NT2/D1 (cell line): Measurements from ENCODE around the gene CUEDC2.

Experiments
- DNase-seq: peaks from one replicate; pipeline ENCODE4 v3.0.0-alpha.2; 2011; ENCODE audit warnings: low read depth, low spot score
- H3K27me3 ChIP-seq: 2 replicates; pipeline ENCODE4 v1.6.0; 2011; ENCODE audit warnings: mild to moderate bottlenecking; ENCODE audit not compliant: insufficient read length, insufficient read depth
- H3K36me3 ChIP-seq: 2 replicates; pipeline ENCODE4 v1.6.1; 2011; ENCODE audit warnings: mild to moderate bottlenecking, low read length, mixed read lengths; ENCODE audit not compliant: insufficient read depth, insufficient read length
- H3K4me1 ChIP-seq: 2 replicates; pipeline ENCODE4 v1.5.1; 2011; ENCODE audit not compliant: insufficient read depth, insufficient read length
- H3K4me3 ChIP-seq: 2 replicates; pipeline ENCODE4 v1.5.1; 2011; ENCODE audit warnings: low read depth; ENCODE audit not compliant: insufficient read length
- H3K9ac ChIP-seq: 2 replicates; pipeline ENCODE4 v1.6.0; 2011; ENCODE audit warnings: low read depth; ENCODE audit not compliant: insufficient read length
- H3K9me3 ChIP-seq: 2 replicates; pipeline ENCODE4 v1.5.1; 2011; ENCODE audit warnings: mild to moderate bottlenecking, low read length; ENCODE audit not compliant: insufficient read depth
- SUZ12 ChIP-seq: IDR thresholded peaks from 2 replicates; pipeline ENCODE4 v1.6.1; 2011; ENCODE audit not compliant: insufficient read length, insufficient read depth; ENCODE audit errors: extremely low read depth
- YY1 ChIP-seq: IDR thresholded peaks from 2 replicates; pipeline ENCODE4 v1.6.1; 2011; ENCODE audit not compliant: insufficient read length, insufficient read depth
- ZNF274 ChIP-seq: IDR thresholded peaks from 2 replicates; pipeline ENCODE4 v1.6.1; 2011; ENCODE audit warnings: mild to moderate bottlenecking, low read depth, low read length

CUEDC2 gene

DNA sequence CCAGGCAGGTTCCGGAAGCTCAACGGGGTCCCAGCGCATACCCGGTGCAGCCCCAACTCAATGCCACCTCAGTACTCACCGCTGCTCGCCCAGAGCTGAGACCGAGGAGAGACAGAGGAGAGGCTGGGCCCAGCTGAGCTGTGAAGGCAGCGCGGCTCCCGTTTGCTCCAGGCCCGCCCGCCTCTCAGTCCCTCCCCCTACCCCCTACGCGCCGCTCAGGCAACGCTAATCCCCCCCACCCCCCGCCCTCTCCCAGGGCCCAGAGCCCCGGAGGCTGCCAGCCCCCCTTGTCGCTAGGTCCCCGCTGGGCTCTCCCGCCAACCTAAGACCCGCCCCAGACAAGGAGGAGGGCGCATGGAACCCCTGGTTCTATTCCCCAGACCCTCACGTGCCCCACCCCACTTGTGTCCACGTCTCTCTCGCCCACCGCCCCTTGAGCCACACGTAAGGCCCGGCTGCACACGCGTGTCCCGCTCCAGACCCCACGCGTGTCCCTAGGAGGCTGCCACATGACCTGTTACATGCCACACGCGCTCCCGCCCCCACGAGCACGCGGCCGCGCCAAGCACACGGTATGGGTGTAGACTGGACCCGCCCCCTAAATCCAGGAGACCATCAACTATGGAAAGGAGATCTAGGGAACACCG is 13.6 kb downstream of the CUEDC2 start, which contains the start of gene PSD:
TSS of gene PSD (minus strand) at position 164 of the 647 bp plus-strand sequence. CDS start 1,747 bp downstream, outside the sequence.
- DNase-seq: no peak
- Histone ChIP-seq H3K4me3 (peak within 1 kb of the TSS; percentile 87), H3K9ac (peak within 1 kb of the TSS; percentile 91), H3K36me3 (peaks cover 10% of the 10 kb centered on the region), H3K9me3 (no peaks in the 10 kb centered on the region), H3K4me1 (peaks cover 12% of the 10 kb centered on the region), H3K27me3 (no peaks in the 10 kb centered on the region)
- no peak for TF ChIP-seq SUZ12
- no peak for TF ChIP-seq YY1
- TF ChIP-seq ZNF274: no peak

DNA sequence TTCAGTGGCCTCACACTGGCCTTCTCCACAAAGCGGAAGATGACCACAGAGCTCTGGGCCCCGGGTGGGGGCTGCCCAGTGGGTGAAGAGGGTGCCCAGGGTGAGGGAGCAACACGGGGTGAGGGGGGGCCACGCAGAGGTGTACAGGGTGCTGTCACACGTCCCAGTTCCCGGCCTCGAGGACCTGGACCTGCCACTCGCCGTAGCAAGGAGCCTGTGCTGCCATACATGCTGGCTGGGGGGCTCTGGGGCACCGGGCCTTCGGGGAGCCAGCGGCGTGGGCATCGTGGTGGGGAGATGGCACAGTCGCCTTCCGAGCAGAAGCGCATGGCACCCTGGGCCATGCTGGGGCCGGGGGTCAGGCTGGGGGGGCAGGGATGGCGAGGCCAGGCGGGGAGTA is 15.7 kb downstream of the CUEDC2 start:
- H3K9me3 ChIP-seq: no peaks in the 10 kb centered on the region
- H3K9ac ChIP-seq: no peak overlapping the region
- H3K27me3 ChIP-seq: peaks cover 7% of the 10 kb centered on the region
- DNase-seq: no peak
- no peaks in the 10 kb centered on the region for H3K36me3 ChIP-seq
- no peak overlapping the region for H3K4me3 ChIP-seq
- TF ChIP-seq ZNF274 (no peak), YY1 (no peak), SUZ12 (no peak)
- H3K4me1 ChIP-seq: peaks cover 11% of the 10 kb centered on the region

DNA sequence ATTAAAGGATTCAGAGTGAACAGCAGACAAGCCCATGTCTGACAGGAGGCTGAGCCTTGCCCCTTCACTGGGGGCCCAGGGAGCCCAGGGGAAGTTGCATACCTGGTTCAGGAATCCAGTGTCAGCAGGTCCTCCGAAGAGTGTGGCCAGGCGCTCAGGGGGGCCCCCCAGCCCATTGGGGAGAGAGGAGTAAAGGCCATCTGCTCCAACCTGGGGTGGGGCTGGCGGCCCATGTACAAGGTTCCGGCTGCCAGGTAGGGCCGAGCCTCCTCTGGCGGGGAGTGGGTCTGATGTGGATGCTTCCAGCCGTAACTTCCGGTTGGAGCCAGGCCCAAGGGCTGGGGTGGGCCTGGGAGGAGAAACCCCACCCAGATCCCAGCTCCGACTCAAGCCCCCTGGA is 16.1 kb downstream of the CUEDC2 start:
- Histone ChIP-seq H3K36me3 (no peaks in the 10 kb centered on the region), H3K9ac (no peak overlapping the region), H3K4me1 (peaks cover 11% of the 10 kb centered on the region), H3K9me3 (no peaks in the 10 kb centered on the region), H3K27me3 (peaks cover 11% of the 10 kb centered on the region), H3K4me3 (no peak overlapping the region)
- DNase-seq: no peak
- TF ChIP-seq YY1 (no peak), SUZ12 (no peak), ZNF274 (no peak)

DNA sequence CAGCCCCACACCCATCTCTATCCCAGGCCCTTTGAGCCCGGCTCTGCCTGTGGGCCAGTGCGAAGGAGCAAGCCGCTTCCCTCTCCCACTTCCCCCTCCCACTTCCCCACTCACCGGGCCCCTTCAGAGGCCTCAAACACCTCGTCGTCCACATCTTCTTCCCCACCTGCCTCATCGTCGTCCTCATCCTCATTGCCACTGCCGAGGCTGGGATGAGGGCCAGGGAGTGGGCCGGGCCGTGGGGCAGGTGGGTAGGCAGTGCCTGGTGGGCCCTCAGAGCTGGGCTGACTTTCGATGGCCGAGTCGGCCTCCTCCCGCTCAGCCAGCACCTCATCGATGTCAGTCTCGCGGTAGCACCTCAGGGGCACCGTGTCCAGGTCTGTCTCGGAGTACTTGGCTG is 17.6 kb downstream of the CUEDC2 start:
- H3K4me3 ChIP-seq: no peak overlapping the region
- peaks cover 13% of the 10 kb centered on the region for H3K4me1 ChIP-seq
- H3K36me3 ChIP-seq: no peaks in the 10 kb centered on the region
- no peaks in the 10 kb centered on the region for H3K9me3 ChIP-seq
- H3K9ac ChIP-seq: no peak overlapping the region
- H3K27me3 ChIP-seq: peaks cover 27% of the 10 kb centered on the region
- no peak for TF ChIP-seq YY1
- TF ChIP-seq ZNF274: no peak
- no peak for TF ChIP-seq SUZ12
- DNase-seq: no peak

DNA sequence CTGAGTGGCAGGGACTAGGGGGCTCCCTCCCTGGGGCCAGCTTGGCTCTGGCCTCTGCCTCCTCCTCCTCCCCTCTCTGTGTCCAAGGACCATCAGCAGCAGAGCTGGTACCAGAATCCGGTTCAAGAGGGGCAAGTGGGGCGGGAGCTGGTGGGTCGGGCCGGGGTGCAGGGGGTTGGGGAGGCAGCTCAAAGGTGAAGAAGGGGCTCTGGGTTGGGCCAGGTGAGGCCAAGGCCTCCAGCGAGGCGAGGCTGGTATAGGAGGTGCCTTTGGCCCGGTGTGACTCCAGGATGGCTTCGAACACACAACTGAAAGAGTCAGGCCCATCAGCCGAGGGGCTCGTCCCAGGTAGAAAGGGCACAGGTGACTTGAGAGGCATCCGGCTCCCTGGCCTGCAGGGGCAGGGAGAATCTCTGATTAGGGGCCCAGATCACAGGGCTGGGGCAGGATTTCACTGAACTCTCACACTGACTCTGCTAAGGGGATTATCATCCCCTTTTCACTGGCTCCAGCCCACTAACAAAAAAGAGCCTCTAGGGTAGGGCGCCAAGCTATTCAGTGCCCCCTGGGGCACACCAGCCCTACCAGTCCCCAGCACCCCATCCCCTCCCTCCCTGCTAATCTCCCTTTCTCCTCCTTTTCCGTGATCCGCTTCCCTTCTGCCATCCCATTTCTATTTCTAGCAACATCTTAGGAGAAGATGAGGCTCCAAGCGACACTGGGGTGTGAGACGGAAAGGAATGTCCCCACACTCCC is 18.4 kb downstream of the CUEDC2 start:
- H3K9me3 ChIP-seq: no peaks in the 10 kb centered on the region
- no peak overlapping the region for H3K4me3 ChIP-seq
- TF ChIP-seq YY1 (no peak), ZNF274 (no peak), SUZ12 (no peak)
- peaks cover 33% of the 10 kb centered on the region for H3K27me3 ChIP-seq
- no peak for DNase-seq
- no peaks in the 10 kb centered on the region for H3K36me3 ChIP-seq
- H3K4me1 ChIP-seq: peaks cover 18% of the 10 kb centered on the region
- H3K9ac ChIP-seq: no peak overlapping the region

DNA sequence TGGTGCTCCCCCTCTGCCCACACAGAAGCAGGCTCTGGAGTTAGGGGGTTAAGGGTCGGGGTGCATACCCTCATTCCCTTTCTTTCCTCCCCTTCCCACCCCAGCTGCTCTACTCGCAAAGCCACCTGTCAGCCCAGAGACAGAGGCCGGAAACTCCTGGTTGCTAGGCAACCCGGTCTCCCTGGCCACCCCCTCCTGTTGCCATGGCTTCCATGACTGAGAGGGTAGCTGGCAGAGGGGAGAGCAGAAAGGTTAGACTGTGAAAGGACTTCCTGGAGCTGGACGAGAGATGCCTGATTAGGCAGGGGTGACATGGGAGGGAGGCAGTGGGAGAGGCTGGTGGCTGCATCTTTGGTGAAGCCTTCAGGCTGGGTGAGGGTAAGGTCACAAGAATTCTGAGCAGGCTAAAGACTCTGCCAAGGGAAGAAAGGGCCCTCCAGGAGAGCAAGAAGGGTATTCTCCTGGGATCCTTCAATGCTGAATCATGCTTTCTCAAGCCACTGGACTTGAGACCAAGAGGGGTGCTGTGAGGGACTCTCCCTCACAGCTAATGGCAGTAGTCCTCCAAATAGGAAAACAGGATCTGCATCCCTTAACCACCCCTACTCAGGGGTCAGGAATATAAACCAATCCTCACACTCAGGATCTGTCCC is 19.2 kb downstream of the CUEDC2 start:
- H3K4me3 ChIP-seq: no peak overlapping the region
- peaks cover 17% of the 10 kb centered on the region for H3K4me1 ChIP-seq
- no peaks in the 10 kb centered on the region for H3K36me3 ChIP-seq
- no peak for TF ChIP-seq YY1
- no peak for TF ChIP-seq SUZ12
- TF ChIP-seq ZNF274: no peak
- peaks cover 41% of the 10 kb centered on the region for H3K27me3 ChIP-seq
- no peak for DNase-seq
- no peaks in the 10 kb centered on the region for H3K9me3 ChIP-seq
- no peak overlapping the region for H3K9ac ChIP-seq

DNA sequence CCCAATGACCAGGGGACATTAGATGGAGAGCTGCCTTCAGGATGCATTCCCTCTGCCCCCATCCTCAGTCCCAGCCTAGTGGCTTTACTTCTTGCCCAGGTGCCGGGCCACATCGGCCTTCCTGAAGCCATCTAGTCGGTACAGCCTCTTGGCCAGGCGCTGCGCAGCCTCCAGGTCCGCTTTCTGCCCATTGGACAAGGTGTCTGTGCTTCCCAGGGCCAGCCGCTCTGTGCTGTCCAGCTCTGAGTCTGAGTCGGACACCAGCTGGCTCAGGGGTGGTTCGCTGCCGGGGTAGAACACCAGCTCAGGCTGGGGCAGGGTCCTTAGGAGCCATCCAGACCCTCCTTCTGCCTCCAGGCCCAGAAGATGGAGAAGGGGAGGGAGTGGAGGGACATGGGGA is 20.1 kb downstream of the CUEDC2 start:
- Histone ChIP-seq H3K36me3 (no peaks in the 10 kb centered on the region), H3K4me3 (no peak overlapping the region), H3K4me1 (peaks cover 15% of the 10 kb centered on the region), H3K9me3 (no peaks in the 10 kb centered on the region), H3K27me3 (peaks cover 50% of the 10 kb centered on the region), H3K9ac (no peak overlapping the region)
- DNase-seq: no peak
- TF ChIP-seq ZNF274 (no peak), YY1 (no peak), SUZ12 (no peak)
